H1 (cell line): ENCODE data around the gene TNS3. TPM values are rescaled to one million over a fixed set of nuclear protein-coding genes. Genes with fewer than 3 reads are reported as not detected.

Source experiments
- CTCF ChIA-PET: fragments of 300-600 bp; sonication (Branson Sonifier 250); formaldehyde crosslinking; loops from one replicate; lab custom pipeline; 2021; ENCODE audit not compliant: partially characterized antibody; lab: Charles Lee
- POLR2A ChIA-PET: fragments of 300-600 bp; sonication (Branson Sonifier 250); formaldehyde crosslinking; loops from one replicate; lab custom pipeline; 2021; ENCODE audit warnings: inconsistent platforms; ENCODE audit not compliant: partially characterized antibody; lab: Charles Lee
- DNase-seq, 2 experiments: peaks; one replicate each; pipeline versions ENCODE4 v3.0.0 to v3.0.0-alpha.2; 2010 to 2022; ENCODE audit warnings: low spot score in 2 of 2, low read depth in 1 of 2, mixed read lengths in 1 of 2
- FAIRE-seq: peaks from 2 replicates; lab custom pipeline; 2011; peaks lifted over from hg19 to GRCh38; lab: Jason Lieb, UNC
- H2AFZ ChIP-seq: 2 replicates; pipeline ENCODE4 v1.8.1; 2012; ENCODE audit warnings: low read length, inconsistent platforms
- H2AK5ac ChIP-seq: 2 replicates; pipeline ENCODE4 v1.6.1; 2013; ENCODE audit warnings: low read depth, low read length
- H2BK120ac ChIP-seq: replicated peaks from 2 replicates; pipeline ENCODE3; 2013; ENCODE audit warnings: low read depth, low read length, inconsistent platforms
- H2BK12ac ChIP-seq: 2 replicates; pipeline ENCODE4 v1.6.1; 2013; ENCODE audit warnings: low read depth, low read length
- H2BK15ac ChIP-seq: 2 replicates; pipeline ENCODE4 v1.6.1; 2013; ENCODE audit warnings: low read length
- H2BK20ac ChIP-seq: 2 replicates; pipeline ENCODE4 v1.6.1; 2013; ENCODE audit warnings: low read length
- H2BK5ac ChIP-seq: 2 replicates; pipeline ENCODE4 v1.6.1; 2013; ENCODE audit warnings: low read depth, low read length
- H3K14ac ChIP-seq: 2 replicates; pipeline ENCODE4 v1.6.1; 2013; ENCODE audit warnings: inconsistent platforms; ENCODE audit not compliant: insufficient read length
- H3K18ac ChIP-seq: 2 replicates; pipeline ENCODE4 v1.6.1; 2013; ENCODE audit warnings: low read length; ENCODE audit errors: extremely low read depth
- H3K23ac ChIP-seq: 2 replicates; pipeline ENCODE4 v1.6.1; 2013; ENCODE audit warnings: inconsistent platforms; ENCODE audit not compliant: insufficient read length
- H3K23me2 ChIP-seq: 2 replicates; pipeline ENCODE4 v1.6.1; 2013; ENCODE audit warnings: low read depth, low read length
- H3K27ac ChIP-seq: 2 replicates; pipeline ENCODE4 v1.6.1; 2011; ENCODE audit warnings: low read depth, low read length, inconsistent platforms
- H3K27me3 ChIP-seq, 4 experiments: replicated peaks in 1 of 4; 1 replicate in 1 of 4; 2 replicates in 3 of 4; pipeline versions ENCODE4 v1.6.1 to v1.8.1; 2011 to 2013; ENCODE audit warnings: low read length in 3 of 4, mild to moderate bottlenecking in 3 of 4, inconsistent platforms in 2 of 4, mixed read lengths in 2 of 4, moderate library complexity in 1 of 4; ENCODE audit not compliant: control insufficient read depth in 3 of 4, insufficient read depth in 3 of 4; ENCODE audit errors: extremely low read depth in 1 of 4
- H3K36me3 ChIP-seq, 4 experiments: 2 replicates each; pipeline versions ENCODE4 v1.6.1 to v1.8.1; 2011 to 2013; ENCODE audit warnings: mild to moderate bottlenecking in 4 of 4, low read length in 3 of 4, moderate library complexity in 2 of 4, control low read depth in 1 of 4, inconsistent platforms in 1 of 4; ENCODE audit not compliant: insufficient read depth in 4 of 4, control insufficient read depth in 2 of 4
- H3K4ac ChIP-seq: replicated peaks from 2 replicates; pipeline ENCODE3; 2013; ENCODE audit warnings: low read length, low read depth, mixed read lengths, inconsistent platforms; ENCODE audit not compliant: insufficient read length
- H3K4me1 ChIP-seq, 4 experiments: replicated peaks in 1 of 4; 1 replicate in 1 of 4; 2 replicates in 3 of 4; pipeline versions ENCODE4 v1.6.1 to v1.8.1; 2011 to 2013; ENCODE audit warnings: low read length in 3 of 4, inconsistent platforms in 2 of 4, mixed read lengths in 1 of 4; ENCODE audit not compliant: insufficient read depth in 4 of 4, control insufficient read depth in 3 of 4
- H3K4me2 ChIP-seq, 2 experiments: 2 replicates each; pipeline versions ENCODE4 v1.6.1 to v1.8.1; 2011 to 2013; ENCODE audit warnings: low read depth in 2 of 2, low read length in 2 of 2, control low read depth in 1 of 2, inconsistent platforms in 1 of 2, mild to moderate bottlenecking in 1 of 2; ENCODE audit not compliant: insufficient read depth in 1 of 2
- H3K4me3 ChIP-seq, 4 experiments: fragments of 200-600, 300-600 bp in 1 of 4; sonication (generic), shearing (Covaris generic), sonication (Bioruptor Twin) in 1 of 4; 2 replicates each; pipeline versions ENCODE4 v1.5.1 to v1.8.1; 2011 to 2016; ENCODE audit warnings: low read length in 4 of 4, low read depth in 3 of 4, control low read depth in 2 of 4, inconsistent platforms in 2 of 4, mild to moderate bottlenecking in 2 of 4, mixed read lengths in 1 of 4, moderate library complexity in 1 of 4; ENCODE audit not compliant: insufficient read depth in 2 of 4; ENCODE audit errors: extremely low read depth in 1 of 4
- H3K56ac ChIP-seq: replicated peaks from 2 replicates; pipeline ENCODE3; 2013; ENCODE audit warnings: low read depth, mild to moderate bottlenecking, mixed read lengths, low read length, inconsistent platforms; ENCODE audit not compliant: insufficient read length
- H3K79me1 ChIP-seq: 2 replicates; pipeline ENCODE4 v1.6.1; 2013; ENCODE audit warnings: low read depth, low read length, control low read depth
- H3K79me2 ChIP-seq, 2 experiments: 2 replicates each; pipeline versions ENCODE4 v1.6.1 to v1.8.1; 2012 to 2013; ENCODE audit warnings: low read length in 2 of 2, mild to moderate bottlenecking in 2 of 2, inconsistent platforms in 1 of 2; ENCODE audit not compliant: insufficient read depth in 2 of 2, control insufficient read depth in 1 of 2
- H3K9ac ChIP-seq, 4 experiments: replicated peaks in 1 of 4; 1 replicate in 1 of 4; 2 replicates in 3 of 4; pipeline versions ENCODE4 v1.6.1 to v1.8.1; 2011 to 2013; ENCODE audit warnings: low read depth in 3 of 4, low read length in 3 of 4, control low read depth in 2 of 4, mild to moderate bottlenecking in 2 of 4, moderate library complexity in 2 of 4, inconsistent platforms in 1 of 4; ENCODE audit errors: extremely low read depth in 1 of 4
- H3K9me3 ChIP-seq, 2 experiments: 2 replicates each; pipeline versions ENCODE4 v1.6.1 to v1.8.1; 2012 to 2013; ENCODE audit warnings: mild to moderate bottlenecking in 2 of 2, moderate library complexity in 2 of 2, control low read depth in 1 of 2, inconsistent platforms in 1 of 2, low read depth in 1 of 2, low read length in 1 of 2, mixed read lengths in 1 of 2; ENCODE audit not compliant: insufficient read depth in 2 of 2
- H4K20me1 ChIP-seq, 2 experiments: replicated peaks in 1 of 2; 2 replicates each; pipeline versions ENCODE3 to v1.8.1; 2011 to 2013; ENCODE audit warnings: inconsistent platforms in 2 of 2, low read length in 2 of 2, mild to moderate bottlenecking in 1 of 2; ENCODE audit not compliant: insufficient read depth in 2 of 2, control insufficient read depth in 1 of 2
- H4K5ac ChIP-seq: 2 replicates; pipeline ENCODE4 v1.6.1; 2013; ENCODE audit warnings: low read length, low read depth, mixed read lengths, inconsistent platforms; ENCODE audit not compliant: insufficient read length
- H4K8ac ChIP-seq: 2 replicates; pipeline ENCODE4 v1.8.0; 2013; ENCODE audit warnings: mild to moderate bottlenecking, moderate library complexity, low read length, inconsistent platforms; ENCODE audit not compliant: insufficient read depth; ENCODE audit errors: extremely low read depth
- H4K91ac ChIP-seq: replicated peaks from 2 replicates; pipeline ENCODE3; 2013; ENCODE audit warnings: low read length, mixed read lengths, inconsistent platforms; ENCODE audit not compliant: insufficient read length
- BACH1 ChIP-seq: IDR thresholded peaks from 2 replicates; pipeline ENCODE4 v1.6.1; 2012; ENCODE audit warnings: low read length, improper control_type of control experiment
- BRCA1 ChIP-seq: IDR thresholded peaks from 2 replicates; pipeline ENCODE4 v1.6.1; 2012; ENCODE audit warnings: low read depth, low read length, improper control_type of control experiment
- CEBPB ChIP-seq: IDR thresholded peaks from 2 replicates; pipeline ENCODE4 v1.6.1; 2012; ENCODE audit warnings: low read depth, low read length
- GTF2F1 ChIP-seq: IDR thresholded peaks from 2 replicates; pipeline ENCODE4 v1.6.1; 2012; ENCODE audit warnings: low read depth, low read length, improper control_type of control experiment, borderline replicate concordance
- HDAC6 ChIP-seq: IDR thresholded peaks from one replicate; pipeline ENCODE4 v1.7.1; 2012; ENCODE audit warnings: low read depth, mild to moderate bottlenecking, inconsistent platforms, low read length, moderate library complexity
- RNF2 ChIP-seq: fragments of 200-900, 300-1000 bp; sonication (generic); IDR thresholded peaks from 2 replicates; pipeline ENCODE4 v1.7.1; 2016; ENCODE audit warnings: borderline replicate concordance, low read depth, mild to moderate bottlenecking, antibody characterized with exemption, low read length; ENCODE audit not compliant: poor library complexity, severe bottlenecking; ENCODE audit errors: missing control alignments
- WGBS, 2 experiments: shearing (Covaris generic) in 1 of 2; methylation state at CpG; one replicate each; pipeline versions ENCODE4 v1.1.6 to v1.1.7; 2013 to 2015; ENCODE audit warnings: low lambda C conversion rate in 2 of 2, mixed read lengths in 2 of 2, inconsistent platforms in 1 of 2, low coverage in 1 of 2, missing lambda C conversion rate in 1 of 2; ENCODE audit not compliant: insufficient replicate concordance in 2 of 2, insufficient coverage in 1 of 2, insufficient read length in 1 of 2; ENCODE audit errors: extremely low coverage in 1 of 2, missing lambda C conversion rate in 1 of 2; 5-methylcytosine and 5-hydroxymethylcytosine counted together
- polyA plus RNA-seq, 7 experiments: library from polyadenylated mRNA; depleted of rRNA in 3 of 7; stranded (reverse) in 5 of 7; unstranded in 2 of 7; fragments of >200 nt in 5 of 7; fragments of 200-250 nt in 2 of 7; gene quantifications; 1 replicate in 5 of 7; 2 replicates in 1 of 7; 4 replicates in 1 of 7; pipeline versions ENCODE4 v1.2.1 to v1.2.3, GENCODE V29; 2011 to 2013; ENCODE audit warnings: missing spikeins in 2 of 7, mixed read lengths in 2 of 7
- total RNA-seq: library from RNA; stranded (reverse); fragmentation: NEBNext Ultra II Directional; extraction: Animal tissue kit (Norgen Biotek cat#: 25700); gene quantifications from 2 replicates; pipeline ENCODE4 v1.2.1, GENCODE V29; 2021

Gene TNS3
- total and polyA plus RNA-seq, 2 of the 8 experiments (the other 6 are each of a cell fraction or from before 2014, with no cell fraction given), result 11.9 to 24.2 TPM

- Histone ChIP-seq H4K91ac (no peak overlapping the region), H2BK5ac (no peak overlapping the region), H2AK5ac (no peak overlapping the region), H2BK15ac (no peak overlapping the region), H3K79me1 (no peaks in the 10 kb centered on the region), H3K4me2 (no peak overlapping the region), H4K5ac (no peak overlapping the region), H3K4me1 (no peaks in the 10 kb centered on the region), H4K20me1 (no peaks in the 10 kb centered on the region), H2AFZ (no peak overlapping the region), H3K79me2 (no peaks in the 10 kb centered on the region), H3K4me3 (no peak overlapping the region), H3K9ac (no peak overlapping the region), H3K27me3 (no peaks in the 10 kb centered on the region), H3K9me3 (peaks cover 15 to 16% of the 10 kb centered on the region in 2 experiments), H2BK12ac (no peak overlapping the region), H3K14ac (no peak overlapping the region), H3K56ac (no peak overlapping the region), H3K4ac (no peak overlapping the region), H3K23me2 (no peaks in the 10 kb centered on the region), H2BK20ac (no peak overlapping the region), H3K27ac (no peak overlapping the region), H2BK120ac (no peak overlapping the region), H3K36me3 (no peaks in the 10 kb centered on the region), H3K23ac (no peak overlapping the region), H4K8ac (no peak overlapping the region), H3K18ac (no peak overlapping the region)
- WGBS, 2 experiments, result 94% methylated on average over 2 of the region's 2 CpGs; no CpG with 5 or more reads in 1 of the 2 experiments
- TF ChIP-seq GTF2F1 (no peak), BRCA1 (no peak), CEBPB (no peak), RNF2 (no peak), HDAC6 (no peak), BACH1 (no peak)
- CTCF ChIA-PET, result interaction anchor here (0.8 to 1.1 kb wide), 2 partner anchors 105 to 154 kb away, joined by 3 read pairs; no protein-coding TSS in a partner anchor
- POLR2A ChIA-PET, result no interaction called here
- DNase-seq, result no peak
- no peak for FAIRE-seq
Measured at GRCh38 chr7:47601881-47602249, 20.0 kb upstream of the TNS3 start.
